HL-60 (cell line): ENCODE results near the gene SYK.

Experiments used
- CTCF ChIP-seq: IDR thresholded peaks from one replicate; pipeline ENCODE4 v1.5.1; 2011; ENCODE audit warnings: low read length, control low read depth, inconsistent platforms; ENCODE audit not compliant: insufficient read depth
- GABPA ChIP-seq: IDR thresholded peaks from 2 replicates; pipeline ENCODE4 v1.6.1; 2012; ENCODE audit warnings: low read depth
- POLR2AphosphoS5 ChIP-seq: IDR thresholded peaks from 2 replicates; pipeline ENCODE4 v1.6.1; 2012; ENCODE audit warnings: low read depth

DNA sequence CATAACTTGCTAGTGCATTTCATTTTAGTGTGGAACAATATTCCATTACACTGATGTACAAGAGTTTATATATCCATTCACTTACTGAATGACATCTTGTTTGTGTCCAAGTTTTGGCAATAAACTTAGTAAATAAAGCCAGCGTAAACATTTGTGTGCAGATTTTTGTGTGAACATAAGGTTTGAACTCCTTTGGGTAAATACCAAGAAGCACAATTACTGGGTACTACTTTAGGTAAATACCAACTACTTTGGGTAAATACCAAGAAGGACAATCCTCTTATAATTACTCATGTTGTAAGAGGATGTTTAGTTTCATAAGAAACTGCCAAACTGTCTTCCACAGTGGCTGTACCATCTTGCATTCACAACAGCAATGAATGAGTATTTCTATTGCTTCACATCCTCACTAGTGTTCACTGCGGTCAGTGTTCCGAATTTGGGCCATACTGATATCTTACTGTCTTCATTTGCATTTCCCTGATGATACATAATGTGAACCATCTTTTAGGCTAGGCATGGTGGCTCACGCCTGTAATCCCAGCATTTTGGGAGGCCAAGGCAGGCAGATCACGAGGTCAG is 2.3 kb upstream of the SYK start:
- no peak for TF ChIP-seq CTCF
- TF ChIP-seq POLR2AphosphoS5: peak; percentile 68; the same call in 1 of the 2 replicates
- TF ChIP-seq GABPA: no peak; the same call in 1 of the 2 replicates
